ENCODE data around the gene CDK5RAP2.
A peak's percentile ranks its signal among the peaks of the same experiment; 100 is the strongest.
"Not testable (repeated sequence)": the region's sequence is repeated elsewhere in the genome, so short reads cannot be mapped to it uniquely, and the experiment has no call there.

The CDK5RAP2 gene

GRCh38 chr9:120464176-120464886 is 115.6 kb downstream of the CDK5RAP2 start:
- DNase-seq, result no peak

GRCh38 chr9:120463765-120464164 is 116.2 kb downstream of the CDK5RAP2 start:
- no peak for DNase-seq

- not testable (repeated sequence) for DNase-seq
These were observed 118.3 kb downstream of the CDK5RAP2 start for GRCh38 chr9:120461677-120462076.

DNA sequence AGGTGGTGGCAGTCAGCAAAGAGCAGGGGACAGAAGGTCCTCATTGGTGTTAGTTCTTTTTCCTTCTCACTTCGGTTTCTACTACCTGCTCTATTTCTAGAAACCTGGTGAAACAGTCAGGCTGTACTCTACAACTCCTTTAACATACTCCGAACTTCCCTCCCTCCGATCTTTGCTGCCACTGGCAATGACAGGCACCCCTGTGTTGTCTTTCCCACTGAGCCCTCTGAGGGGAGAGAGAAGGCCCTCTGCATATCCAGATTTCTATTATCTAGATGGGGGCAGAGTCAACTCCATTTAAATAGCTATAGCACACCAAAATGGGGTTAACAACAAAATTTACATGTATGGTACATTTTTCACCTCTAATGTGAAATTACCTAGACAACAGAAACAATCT is 123.7 kb downstream of the CDK5RAP2 start:
- no peak for DNase-seq

DNA sequence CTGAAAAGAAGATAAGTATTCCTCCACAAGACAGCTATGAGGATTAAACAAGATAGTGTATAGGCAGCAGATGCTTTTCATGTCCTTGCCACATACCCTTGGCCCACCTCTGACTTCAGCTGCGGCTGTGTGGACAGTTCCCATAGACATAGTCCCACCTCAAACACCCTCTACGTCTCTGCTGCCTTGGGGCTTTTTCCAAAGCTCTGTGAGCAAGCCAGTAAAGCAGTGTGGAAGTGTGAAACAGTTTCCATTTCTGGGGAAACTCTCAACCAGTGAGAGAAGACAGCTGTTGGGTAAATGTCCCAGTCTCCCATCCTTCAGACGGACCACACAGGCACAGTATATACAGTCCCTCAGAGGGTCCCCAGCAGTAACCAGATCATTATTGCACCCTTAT is 125.5 kb downstream of the CDK5RAP2 start:
- no peak for DNase-seq

DNA sequence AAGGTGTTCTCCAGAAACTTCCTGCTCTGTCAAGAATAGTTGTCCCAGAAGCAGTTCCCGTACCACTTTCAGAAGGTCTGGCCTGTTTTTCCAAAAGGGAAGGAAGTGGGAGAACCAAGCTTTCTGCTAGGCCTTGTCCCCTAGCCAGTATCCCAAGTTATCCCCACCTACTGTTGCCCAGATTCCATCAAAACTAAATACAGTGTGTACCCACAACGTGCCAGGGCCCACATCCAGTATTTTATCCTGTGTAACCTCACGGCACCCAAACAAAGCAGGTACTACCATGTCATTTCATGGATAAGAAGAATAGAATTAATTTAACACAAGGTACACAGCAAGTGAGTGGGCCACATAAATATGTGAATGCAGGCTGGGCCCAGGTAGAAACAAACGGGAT is 126.2 kb downstream of the CDK5RAP2 start:
- DNase-seq, result no peak

- no peak for DNase-seq
These were observed 127.3 kb downstream of the CDK5RAP2 start for GRCh38 chr9:120452631-120453030.

DNA sequence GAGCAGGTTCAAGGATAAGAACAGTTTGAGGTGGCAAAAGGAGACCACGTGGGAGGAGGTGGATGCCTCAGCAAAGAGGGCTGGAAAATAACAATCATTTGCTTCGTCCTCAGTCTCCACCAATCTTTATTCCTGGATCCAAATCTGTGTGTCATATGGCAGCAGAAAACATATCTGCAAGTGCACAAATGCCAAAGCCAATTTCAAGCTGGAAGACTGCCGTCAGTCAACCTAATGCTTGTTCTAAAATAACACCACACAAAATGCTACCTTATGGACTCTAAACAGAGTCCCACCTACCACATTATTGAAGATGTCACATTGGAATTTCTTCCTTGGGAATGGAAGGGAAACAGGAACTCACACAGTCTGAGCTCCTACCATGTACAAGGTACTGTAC is 129.1 kb downstream of the CDK5RAP2 start:
- no peak for DNase-seq

GRCh38 chr9:120449566-120449965 is 130.4 kb downstream of the CDK5RAP2 start:
- no peak for DNase-seq

GRCh38 chr9:120447959-120448500 is 131.9 kb downstream of the CDK5RAP2 start:
- no peak for DNase-seq

- no peak for DNase-seq
These were observed 133.3 kb downstream of the CDK5RAP2 start for GRCh38 chr9:120446671-120447070.

- DNase-seq, result no peak
These were observed 136.0 kb downstream of the CDK5RAP2 start for GRCh38 chr9:120443976-120444375.

GRCh38 chr9:120443489-120443888 is 136.5 kb downstream of the CDK5RAP2 start:
- DNase-seq, result no peak

- no peak for DNase-seq
These were observed 137.5 kb downstream of the CDK5RAP2 start for GRCh38 chr9:120442308-120442995.

GRCh38 chr9:120441426-120442307 is 138.3 kb downstream of the CDK5RAP2 start:
- DNase-seq, result peak; percentile 19

GRCh38 chr9:120440791-120441190 is 139.2 kb downstream of the CDK5RAP2 start:
- DNase-seq, result no peak

DNA sequence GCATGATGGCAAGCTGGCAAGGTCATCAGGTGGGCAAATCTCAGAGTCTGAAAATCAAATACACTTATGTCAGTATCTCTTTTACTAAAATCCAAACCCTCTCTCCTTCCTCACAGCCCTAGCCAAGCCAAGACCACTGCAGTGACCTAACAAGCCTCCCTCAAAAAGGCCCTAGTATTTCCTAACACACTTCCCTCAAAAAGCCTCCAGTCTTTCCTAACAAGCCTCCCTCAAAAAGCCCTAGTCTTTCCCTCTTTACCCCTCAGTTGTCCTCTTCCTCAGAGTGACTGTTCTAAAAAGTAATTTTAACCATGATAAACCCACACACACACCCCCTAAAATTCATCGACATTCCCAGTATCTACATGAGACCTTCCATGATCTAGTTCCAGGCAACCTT is 140.0 kb downstream of the CDK5RAP2 start:
- no peak for DNase-seq

DNA sequence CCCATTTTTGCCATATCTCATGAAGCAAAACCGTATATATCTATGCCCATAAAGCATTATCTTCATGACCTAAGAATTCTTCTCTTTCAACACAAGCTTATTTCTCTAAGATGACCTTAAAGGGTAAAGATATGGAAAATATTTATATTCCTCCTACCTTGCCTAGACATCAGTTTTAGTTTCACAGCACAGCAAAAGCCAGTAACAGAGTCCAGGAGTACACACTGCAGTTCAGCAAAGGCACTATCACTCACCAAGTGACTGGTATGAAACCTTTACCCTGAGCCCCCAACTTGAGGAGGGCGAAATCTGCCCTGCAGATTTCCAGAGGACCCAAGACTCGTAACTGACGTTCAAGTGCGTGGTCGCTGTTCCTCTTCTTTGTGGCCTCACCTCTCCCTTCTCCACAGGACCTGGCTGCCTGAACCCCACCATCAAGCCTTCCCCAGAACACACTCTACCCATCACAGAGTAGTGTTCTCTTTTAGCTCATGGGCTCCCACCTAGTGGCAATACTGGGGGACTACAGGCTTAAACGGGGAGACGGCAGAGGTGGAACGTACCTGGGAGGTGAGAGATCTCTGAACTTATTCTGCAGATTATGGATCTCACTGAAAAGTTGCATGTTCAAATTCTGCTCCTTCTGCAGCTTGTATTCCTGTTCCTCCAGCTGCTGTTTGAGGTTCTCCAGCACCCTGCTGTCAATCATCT is 141.0 kb downstream of the CDK5RAP2 start:
- DNase-seq, result peak; percentile 58

DNA sequence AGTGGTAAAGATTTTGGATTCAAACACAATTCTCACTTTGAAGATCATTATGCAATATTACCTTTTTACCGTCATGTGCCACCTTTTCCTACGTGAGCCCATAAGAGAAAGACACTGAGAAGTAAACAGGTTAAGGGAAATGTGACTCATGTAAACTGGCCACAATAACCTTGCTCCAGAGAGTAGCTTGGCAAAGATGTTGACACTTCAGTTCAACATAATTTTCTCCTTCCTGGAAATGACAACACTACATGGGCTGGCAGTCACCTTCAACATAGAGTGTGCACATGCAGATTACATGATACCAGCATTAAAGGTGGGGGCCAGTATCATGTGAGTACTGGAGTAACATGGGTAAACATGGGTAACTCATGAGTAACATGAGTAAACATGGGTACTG is 141.9 kb downstream of the CDK5RAP2 start:
- peak; percentile 14 for DNase-seq

DNA sequence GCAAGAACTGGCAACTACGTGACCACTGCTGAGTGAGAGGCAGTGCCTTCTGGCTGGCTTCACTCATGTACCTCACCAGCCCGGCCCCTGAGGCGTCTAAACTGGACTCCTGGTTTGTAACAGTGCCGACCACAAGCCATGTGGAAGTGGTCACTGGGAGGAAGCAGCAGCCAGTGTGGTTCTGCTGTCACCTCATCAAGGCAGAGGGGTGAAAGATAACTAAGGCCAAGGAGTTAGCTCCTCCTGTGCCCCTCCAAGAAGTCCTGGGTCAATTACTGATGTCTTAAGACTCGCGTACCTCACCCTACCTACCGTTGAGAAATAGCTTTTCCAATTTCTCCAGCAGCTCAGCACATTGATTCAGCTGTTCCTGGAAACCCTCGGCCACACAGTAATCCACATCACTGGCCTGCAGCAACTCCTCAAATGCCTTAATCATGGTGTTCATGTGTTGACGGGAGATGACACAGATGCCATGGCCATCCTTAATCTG is 142.9 kb downstream of the CDK5RAP2 start:
- peak; percentile 88 for DNase-seq

GRCh38 chr9:120436446-120436845 is 143.5 kb downstream of the CDK5RAP2 start:
- DNase-seq, result peak; percentile 39

- no peak for DNase-seq
These were observed 144.9 kb downstream of the CDK5RAP2 start for GRCh38 chr9:120435091-120435490.
